GM12874 (cell line): Measurements from ENCODE around the gene MPP4.

Experiments used
- CTCF ChIP-seq: IDR thresholded peaks from 2 replicates; pipeline ENCODE4 v1.5.1; 2011; ENCODE audit warnings: low read depth, mild to moderate bottlenecking, control low read depth, low read length, moderate library complexity; ENCODE audit not compliant: insufficient read depth

Gene MPP4

GRCh38 chr2:201674298-201674697 lies 24.1 kb downstream of the MPP4 start:
- no peak for TF ChIP-seq CTCF

DNA sequence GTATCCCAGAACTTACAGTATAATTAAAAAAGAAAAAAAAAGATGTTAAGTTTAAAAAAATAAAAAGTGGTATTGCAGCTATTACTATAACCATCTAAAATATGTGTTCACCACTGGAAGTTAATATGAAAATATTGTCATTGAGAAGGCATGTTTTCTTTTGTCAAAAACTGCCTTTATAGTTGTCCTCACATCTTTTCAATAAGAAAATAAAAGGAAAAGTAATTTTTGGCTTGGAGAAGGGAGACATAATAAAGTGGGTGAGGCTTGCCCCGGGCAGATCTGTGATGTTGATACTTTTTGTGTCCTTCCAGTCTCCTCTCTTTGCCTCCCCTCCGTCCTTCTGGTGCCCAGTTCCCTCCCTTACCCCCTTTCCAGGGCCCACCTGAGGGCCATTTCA lies 24.9 kb downstream of the MPP4 start:
- no peak for TF ChIP-seq CTCF

GRCh38 chr2:201669865-201670264 lies 28.6 kb downstream of the MPP4 start:
- TF ChIP-seq CTCF, result no peak

- TF ChIP-seq CTCF, result no peak
Measured at GRCh38 chr2:201668402-201668910, 30.0 kb downstream of the MPP4 start.

DNA sequence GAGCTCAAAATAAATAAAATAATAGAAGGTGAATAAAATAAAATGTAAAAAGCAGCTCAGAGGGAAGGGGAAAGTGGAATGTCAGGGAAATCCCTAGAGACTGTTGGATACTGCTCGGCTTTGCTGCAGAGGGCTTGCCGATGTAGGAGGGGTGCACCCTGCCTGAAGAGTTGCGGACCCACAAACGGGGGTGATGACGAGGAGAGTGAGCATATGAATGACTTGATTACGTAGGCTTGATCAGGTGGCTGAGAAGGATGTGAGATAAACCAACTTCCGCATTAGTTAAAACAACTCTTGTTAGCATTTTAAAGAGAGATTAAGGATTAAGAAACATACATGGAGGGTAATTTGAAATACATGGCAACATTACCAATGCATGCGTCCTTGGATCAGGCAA lies 34.1 kb downstream of the MPP4 start:
- TF ChIP-seq CTCF, result no peak

GRCh38 chr2:201661366-201661765 lies 37.1 kb downstream of the MPP4 start:
- TF ChIP-seq CTCF, result no peak

DNA sequence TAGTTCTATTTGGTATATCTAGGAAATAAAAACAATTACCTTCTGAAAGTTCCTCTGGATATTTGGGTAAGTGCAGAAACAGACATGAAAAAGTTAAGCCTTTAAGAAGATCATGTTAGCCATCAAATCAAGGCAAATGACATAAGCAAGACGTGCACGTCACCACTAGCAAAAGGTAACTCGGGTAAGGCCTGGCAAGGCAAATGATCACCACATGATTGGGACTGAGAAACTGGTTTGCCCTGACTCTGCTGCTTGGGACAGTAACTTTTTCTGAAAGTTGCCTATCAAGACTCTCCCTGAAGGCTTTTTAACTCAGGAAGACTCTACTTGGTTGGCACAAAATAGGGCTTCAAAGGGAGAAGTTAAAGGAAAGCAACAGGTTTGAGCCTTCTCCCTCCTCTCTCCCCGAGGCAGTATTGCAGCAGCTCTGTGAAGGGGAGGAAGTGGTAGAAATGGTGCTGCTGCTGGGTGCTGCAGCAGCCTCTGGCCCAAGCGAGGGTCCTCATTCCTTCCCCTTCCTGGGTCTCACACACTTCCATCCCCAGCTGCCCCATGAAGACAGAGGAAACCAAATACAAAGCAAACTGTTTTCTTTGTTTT lies 38.0 kb downstream of the MPP4 start:
- no peak for TF ChIP-seq CTCF
